MM.1S (cell line): ENCODE data around the gene VNN1.

ENCODE experiments used
- EZH2 ChIP-seq: fragments of 300-600 bp; sonication (generic); optimal IDR thresholded peaks from 2 replicates; pipeline ENCODE3; 2017; ENCODE audit warnings: low read depth, mild to moderate bottlenecking, antibody characterized with exemption, low read length, mixed read lengths
- EZH2phosphoT487 ChIP-seq: fragments of 300-600 bp; sonication (generic); IDR thresholded peaks from 2 replicates; pipeline ENCODE4 v1.6.1; 2018; ENCODE audit warnings: antibody characterized with exemption, low read length
- TF ChIP-seq, protein P1 (sequence below): fragments of 300-600 bp; sonication (generic); IDR thresholded peaks from 2 replicates; pipeline ENCODE4 v1.5.1; 2016; ENCODE audit warnings: antibody characterized with exemption, low read length, mixed read lengths

- TF ChIP-seq, protein P1, sequence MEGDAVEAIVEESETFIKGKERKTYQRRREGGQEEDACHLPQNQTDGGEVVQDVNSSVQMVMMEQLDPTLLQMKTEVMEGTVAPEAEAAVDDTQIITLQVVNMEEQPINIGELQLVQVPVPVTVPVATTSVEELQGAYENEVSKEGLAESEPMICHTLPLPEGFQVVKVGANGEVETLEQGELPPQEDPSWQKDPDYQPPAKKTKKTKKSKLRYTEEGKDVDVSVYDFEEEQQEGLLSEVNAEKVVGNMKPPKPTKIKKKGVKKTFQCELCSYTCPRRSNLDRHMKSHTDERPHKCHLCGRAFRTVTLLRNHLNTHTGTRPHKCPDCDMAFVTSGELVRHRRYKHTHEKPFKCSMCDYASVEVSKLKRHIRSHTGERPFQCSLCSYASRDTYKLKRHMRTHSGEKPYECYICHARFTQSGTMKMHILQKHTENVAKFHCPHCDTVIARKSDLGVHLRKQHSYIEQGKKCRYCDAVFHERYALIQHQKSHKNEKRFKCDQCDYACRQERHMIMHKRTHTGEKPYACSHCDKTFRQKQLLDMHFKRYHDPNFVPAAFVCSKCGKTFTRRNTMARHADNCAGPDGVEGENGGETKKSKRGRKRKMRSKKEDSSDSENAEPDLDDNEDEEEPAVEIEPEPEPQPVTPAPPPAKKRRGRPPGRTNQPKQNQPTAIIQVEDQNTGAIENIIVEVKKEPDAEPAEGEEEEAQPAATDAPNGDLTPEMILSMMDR: no peak
- TF ChIP-seq EZH2 (no peak), EZH2phosphoT487 (no peak)
Observed at GRCh38 chr6:132685009-132685408, 28.8 kb downstream of the VNN1 start.
